ENCODE data around the gene PNPLA8.
A peak's percentile ranks its signal among the peaks of the same experiment; 100 is the strongest.

Gene PNPLA8

GRCh38 chr7:108448584-108449505, 77.1 kb downstream of the PNPLA8 start:
- FAIRE-seq (no peak), DNase-seq (ENCODE audit: low spot score) (no peak)

- DNase-seq (ENCODE audit: low spot score) (peak; percentile 36), FAIRE-seq (no peak)
Observed at GRCh38 chr7:108442039-108442568, 83.8 kb downstream of the PNPLA8 start.

- DNase-seq (ENCODE audit: low spot score) = no peak
- FAIRE-seq = no peak
Observed at GRCh38 chr7:108441392-108441955, 84.5 kb downstream of the PNPLA8 start.

GRCh38 chr7:108440613-108441012, 85.3 kb downstream of the PNPLA8 start:
- no peak for FAIRE-seq

GRCh38 chr7:108436906-108437305, 89.0 kb downstream of the PNPLA8 start:
- FAIRE-seq (no peak), DNase-seq (ENCODE audit: low spot score) (no peak)

More at GRCh38 chr7:108440613-108441012, 85.3 kb downstream of the PNPLA8 start:
- DNase-seq (ENCODE audit: low spot score) = no peak

- FAIRE-seq (no peak), DNase-seq (ENCODE audit: low spot score) (no peak)
Observed at GRCh38 chr7:108434010-108434409, 91.9 kb downstream of the PNPLA8 start.

GRCh38 chr7:108431099-108431498, 94.8 kb downstream of the PNPLA8 start:
- FAIRE-seq = no peak
- DNase-seq (ENCODE audit: low spot score) = no peak

- FAIRE-seq = no peak
- DNase-seq (ENCODE audit: low spot score) = no peak
Observed at GRCh38 chr7:108430664-108431063, 95.3 kb downstream of the PNPLA8 start.

GRCh38 chr7:108427766-108428165, 98.2 kb downstream of the PNPLA8 start:
- FAIRE-seq (no peak), DNase-seq (ENCODE audit: low spot score) (no peak)

GRCh38 chr7:108425714-108426275, 100.1 kb downstream of the PNPLA8 start:
- FAIRE-seq (no peak), DNase-seq (ENCODE audit: low spot score) (no peak)

GRCh38 chr7:108424013-108424412, 101.9 kb downstream of the PNPLA8 start:
- DNase-seq (ENCODE audit: low spot score) (no peak), FAIRE-seq (no peak)

GRCh38 chr7:108423089-108423989, 102.6 kb downstream of the PNPLA8 start:
- no peak for DNase-seq (ENCODE audit: low spot score)
- no peak for FAIRE-seq

- no peak for FAIRE-seq
- no peak for DNase-seq (ENCODE audit: low spot score)
Observed at GRCh38 chr7:108421720-108422331, 104.1 kb downstream of the PNPLA8 start.
